T-helper 2 cell treated with Interferon-gamma antibody and Interleukin-4, amounts not matched to agents 100 ng/mL and 5 ng/mL, for 36 hours (primary cell): Measurements from ENCODE around the gene TBL3. TPM values are rescaled to one million over a fixed set of nuclear protein-coding genes. Genes with fewer than 3 reads are reported as not detected.

Experiments
- intact Hi-C: fragments of 100-400 bp; cut with micrococcal nuclease; formaldehyde crosslinking; loops from one replicate; pipeline ENCODE4 v1.15.1; 2023
- total RNA-seq: library from RNA; stranded (reverse); gene quantifications from 2 replicates; pipeline ENCODE4 v1.2.3, GENCODE V29; 2022

Gene TBL3
- total RNA-seq, 1 donor from 2014 or later = 36.7 TPM

DNA sequence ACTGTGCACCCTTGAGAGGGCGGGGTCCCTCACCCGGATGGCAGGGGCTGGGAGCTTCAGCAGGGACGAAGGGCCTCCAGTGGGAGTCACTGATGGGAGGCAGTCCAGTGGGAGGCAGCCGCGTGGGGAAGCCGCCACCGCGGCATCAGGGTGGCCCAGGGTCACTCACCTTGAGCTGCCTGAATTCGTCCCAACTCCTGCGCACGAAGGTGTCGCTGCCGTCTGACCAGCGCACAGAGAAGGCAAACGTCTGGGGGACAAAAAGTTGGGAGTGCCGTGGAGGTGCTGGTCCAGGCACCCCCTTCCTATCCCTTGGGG lies 8.9 kb downstream of the TBL3 start:
- intact Hi-C loops = no loop called here

DNA sequence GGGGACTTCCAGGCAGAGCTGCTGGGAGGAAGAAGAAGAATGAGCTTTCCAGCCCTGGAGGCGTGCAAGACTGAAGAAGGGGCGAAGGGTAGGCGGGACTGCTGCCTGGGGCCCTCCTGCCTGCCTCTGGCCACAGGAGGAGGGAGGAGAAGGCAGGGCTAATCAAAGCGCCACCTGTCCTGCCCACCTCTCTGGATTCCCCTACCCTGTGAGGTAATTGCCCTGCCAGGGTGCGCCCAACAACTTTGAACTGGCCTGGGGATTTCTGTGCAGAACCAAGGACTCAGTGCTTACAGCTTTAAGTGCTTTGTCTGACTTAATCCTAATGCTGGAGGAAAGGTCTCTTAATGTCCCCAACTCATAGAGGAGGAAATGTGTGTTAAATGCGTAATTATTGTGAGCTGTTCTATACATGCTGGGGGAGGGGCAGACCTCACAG lies 9.6 kb downstream of the TBL3 start, which contains the start of gene NOXO1:
NOXO1 (minus strand) TSS at position 72 of the 439 bp plus-strand sequence. CDS start 290 bp downstream, outside the sequence.
- intact Hi-C loops = no loop called here

DNA sequence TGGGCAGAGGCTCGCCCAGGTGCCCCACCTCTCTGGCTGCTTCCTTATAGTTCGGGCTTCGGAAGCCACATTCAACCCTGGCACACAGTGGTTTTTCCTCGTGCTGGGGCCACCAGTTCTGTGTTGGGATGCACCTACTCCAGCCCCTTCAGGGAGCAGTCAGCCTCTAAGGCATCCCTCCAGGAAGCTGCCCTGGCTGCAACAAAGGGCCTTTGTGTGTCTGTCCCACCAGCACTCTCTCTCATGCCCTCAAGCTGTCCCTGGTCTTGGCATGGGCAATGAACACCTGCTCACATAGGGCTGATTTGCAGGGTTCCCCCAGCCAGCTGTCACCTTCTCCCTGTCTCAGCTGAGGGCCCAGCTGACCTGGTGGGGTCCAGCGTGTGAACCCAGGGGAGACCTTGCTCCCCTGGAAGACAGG lies 10.2 kb downstream of the TBL3 start:
- intact Hi-C loops = no loop called here

DNA sequence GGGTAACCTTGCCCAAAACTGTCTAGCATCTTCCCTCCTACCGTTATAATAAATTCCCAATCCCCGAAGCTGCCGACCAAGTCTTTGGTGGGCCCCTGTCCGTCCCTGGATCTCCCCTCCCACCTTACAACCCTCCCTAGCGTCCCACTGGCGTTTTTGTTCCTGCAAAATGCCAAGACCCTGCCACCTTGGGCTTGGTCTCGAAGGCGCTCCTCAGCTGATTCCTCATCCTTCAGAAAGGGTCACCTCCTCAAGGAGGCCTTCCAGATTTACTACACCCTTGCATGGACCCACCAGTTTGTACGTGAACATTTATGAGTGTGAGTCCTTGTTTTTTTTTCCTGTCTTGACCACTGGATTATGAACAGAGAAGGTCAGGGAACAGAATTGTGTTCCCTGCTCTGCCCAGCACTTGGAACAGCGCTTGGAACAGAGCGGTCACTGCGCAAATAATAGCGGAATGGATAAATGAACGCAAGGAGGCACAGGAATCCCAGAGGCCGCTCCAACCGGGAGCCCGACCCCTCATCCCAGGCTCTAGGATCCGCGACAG lies 11.2 kb downstream of the TBL3 start:
- intact Hi-C loops = loop anchor here (1.0 kb wide), 1 partner anchor 8 kb away; no protein-coding TSS in a partner anchor

DNA sequence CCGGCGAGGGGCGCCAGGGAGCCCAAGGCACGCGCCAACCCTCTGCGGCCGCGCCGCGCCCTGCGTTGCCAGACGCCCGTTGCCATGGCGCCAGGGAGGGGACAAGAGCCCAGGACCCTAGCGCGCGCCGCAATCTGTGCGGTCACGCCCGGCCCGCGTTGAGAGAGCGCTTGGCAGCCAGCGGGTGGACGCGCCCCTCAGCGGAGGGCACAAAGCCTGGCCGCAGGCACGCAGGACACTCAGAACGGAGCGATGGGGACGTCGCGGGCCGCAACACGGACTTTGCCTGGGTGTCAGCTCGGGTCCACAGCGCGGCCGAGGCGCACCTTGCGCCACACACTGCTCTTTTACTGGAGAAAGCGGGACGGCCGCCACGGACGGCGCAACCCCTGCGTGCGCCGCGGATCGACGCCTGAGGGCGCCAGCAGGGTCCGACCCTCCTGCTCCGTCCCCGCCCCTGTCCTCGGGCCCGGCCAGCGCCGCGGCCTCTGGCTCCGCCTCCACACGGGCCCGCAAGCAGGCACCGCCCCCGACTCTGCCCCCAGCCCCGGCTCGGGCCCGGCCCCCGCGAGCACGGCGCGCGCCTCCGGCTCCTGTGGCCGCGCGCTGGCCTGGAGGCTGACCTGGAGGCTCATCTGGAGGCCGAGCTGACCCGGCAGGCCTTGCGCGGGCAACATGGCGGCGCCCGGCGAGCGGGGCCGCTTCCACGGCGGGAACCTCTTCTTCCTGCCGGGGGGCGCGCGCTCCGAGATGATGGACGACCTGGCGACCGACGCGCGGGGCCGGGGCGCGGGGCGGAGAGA lies 11.9 kb downstream of the TBL3 start, which contains the start of gene GFER:
GFER (plus strand) TSS at position 650 of the 803 bp plus-strand sequence; CDS start at position 676, 26 bp downstream.
- intact Hi-C loops = loop anchor here (1.0 kb wide), 2 partner anchors 8 to 11 kb away; partner anchors contain the start of gene TBL3

DNA sequence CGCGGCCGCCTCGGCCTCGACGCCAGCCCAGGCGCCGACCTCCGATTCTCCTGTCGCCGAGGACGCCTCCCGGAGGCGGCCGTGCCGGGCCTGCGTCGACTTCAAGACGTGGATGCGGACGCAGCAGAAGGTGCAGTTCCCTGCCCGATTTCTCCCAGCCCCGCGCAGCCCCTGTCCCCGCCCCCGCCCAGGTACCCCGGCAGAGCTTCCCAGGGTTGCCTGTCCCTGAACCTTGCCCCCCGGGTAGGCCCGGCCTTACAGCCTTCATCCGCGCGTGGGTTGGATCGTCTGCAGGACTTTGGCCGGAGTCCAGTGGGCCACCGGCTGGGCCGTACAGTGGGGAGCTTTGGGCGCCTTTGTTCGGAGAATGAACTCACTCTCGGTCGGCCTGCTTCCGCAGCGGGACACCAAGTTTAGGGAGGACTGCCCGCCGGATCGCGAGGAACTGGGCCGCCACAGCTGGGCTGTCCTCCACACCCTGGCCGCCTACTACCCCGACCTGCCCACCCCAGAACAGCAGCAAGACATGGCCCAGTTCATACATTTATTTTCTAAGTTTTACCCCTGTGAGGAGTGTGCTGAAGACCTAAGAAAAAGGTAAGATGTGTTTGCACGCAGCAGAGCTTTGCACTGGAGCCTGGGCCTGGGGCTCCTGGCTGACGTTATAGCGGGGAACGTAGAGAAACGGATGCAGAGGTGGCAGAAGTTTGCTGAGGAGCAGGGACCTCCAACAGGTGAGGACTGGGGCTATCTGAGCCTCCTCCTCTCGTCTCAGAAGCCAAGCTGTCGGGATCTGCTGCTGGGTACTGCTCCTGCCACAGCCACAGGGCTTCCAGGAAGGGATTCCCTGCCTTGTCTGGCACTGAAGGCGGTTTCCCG lies 12.7 kb downstream of the TBL3 start:
- intact Hi-C loops = loop anchor here (1.0 kb wide), 1 partner anchor 12 kb away; the partner anchor contains the start of gene TBL3

DNA sequence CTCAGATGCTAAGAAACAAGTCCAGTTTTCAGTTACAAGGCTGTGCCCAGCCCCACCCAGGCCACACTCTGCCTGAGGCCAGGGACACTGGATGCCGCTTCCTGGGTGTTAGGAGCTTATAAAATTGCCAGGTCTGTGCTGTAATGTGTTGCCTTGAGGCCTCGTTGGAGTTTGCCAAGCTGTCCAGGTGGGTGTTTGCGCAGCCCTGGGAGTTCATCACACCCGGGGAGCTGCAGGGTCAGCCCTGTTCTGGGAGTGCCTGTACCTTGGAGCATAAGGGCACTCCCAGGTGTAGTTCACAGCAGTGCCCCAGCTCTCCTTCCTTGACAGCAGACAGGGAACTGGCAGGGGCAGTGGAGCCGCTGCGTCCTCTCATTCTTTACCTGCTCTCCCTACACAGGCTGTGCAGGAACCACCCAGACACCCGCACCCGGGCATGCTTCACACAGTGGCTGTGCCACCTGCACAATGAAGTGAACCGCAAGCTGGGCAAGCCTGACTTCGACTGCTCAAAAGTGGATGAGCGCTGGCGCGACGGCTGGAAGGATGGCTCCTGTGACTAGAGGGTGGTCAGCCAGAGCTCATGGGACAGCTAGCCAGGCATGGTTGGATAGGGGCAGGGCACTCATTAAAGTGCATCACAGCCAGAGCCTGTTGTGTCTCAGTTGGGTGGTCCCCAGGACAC lies 13.8 kb downstream of the TBL3 start:
- intact Hi-C loops = no loop called here

DNA sequence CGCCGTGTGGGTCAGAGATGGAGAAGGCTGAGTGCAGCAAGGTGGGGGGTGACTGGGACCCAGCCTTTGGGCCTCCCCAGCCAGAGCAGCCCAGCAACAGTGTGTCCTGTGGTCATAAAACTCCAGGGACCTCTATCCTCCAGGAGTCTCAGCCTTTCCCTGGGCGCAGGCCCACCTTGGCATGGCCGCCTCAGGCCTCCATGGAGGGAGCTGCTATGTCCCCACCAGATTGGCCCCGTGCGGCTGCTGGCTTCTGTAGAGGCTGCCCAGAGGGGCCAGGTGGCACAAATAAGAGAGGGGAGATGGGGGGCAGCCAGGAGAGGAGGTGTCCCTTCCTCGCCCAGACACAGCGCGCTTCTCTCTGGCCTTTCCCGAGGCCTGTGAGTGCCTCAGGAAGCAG lies 15.3 kb downstream of the TBL3 start:
- intact Hi-C loops = no loop called here

DNA sequence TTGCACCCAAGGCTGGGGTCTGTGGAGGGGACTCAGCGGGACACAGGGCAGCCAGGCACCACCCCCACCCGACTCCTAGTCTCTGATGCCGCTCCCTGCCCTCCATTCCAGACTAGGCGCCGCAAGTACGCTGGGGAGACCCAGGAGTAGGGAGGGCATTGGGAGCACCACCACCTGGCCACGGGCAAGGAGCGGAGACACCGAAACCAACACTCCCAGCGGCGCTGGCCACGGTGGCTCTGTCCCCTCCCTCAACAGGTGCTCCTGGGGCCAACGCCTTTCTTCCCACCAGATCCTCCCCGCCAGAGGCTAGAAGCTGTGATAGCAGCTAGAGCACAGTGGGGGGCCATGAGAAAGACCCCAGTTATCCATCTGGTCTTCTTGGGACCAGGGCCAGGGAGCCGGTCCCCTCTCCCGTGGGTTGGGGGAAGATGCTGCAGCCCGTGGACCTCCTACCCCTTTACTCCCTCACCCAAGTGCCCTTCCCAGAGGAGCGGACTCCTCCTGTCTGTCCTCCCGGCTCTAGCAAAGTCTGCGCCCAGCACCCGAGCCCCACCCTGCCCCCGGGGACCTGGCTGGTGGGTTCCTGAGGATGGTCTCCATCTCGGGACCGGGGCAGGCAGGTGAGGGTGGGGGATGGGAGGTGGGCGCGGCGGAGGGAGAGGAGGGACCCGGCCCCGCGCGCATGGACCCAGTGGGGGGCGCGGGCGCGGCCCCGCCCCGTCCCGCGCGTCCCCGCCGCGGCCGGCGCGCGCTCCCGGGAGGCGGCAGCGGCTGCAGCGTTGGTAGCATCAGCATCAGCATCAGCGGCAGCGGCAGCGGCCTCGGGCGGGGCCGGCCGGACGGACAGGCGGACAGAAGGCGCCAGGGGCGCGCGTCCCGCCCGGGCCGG lies 17.6 kb downstream of the TBL3 start, which contains the start of gene SYNGR3:
SYNGR3 (plus strand) TSS at position 762 of the 892 bp plus-strand sequence. CDS start 133 bp downstream, outside the sequence.
- intact Hi-C loops = loop anchor here (2.0 to 5.0 kb wide), 2 partner anchors 25 to 763 kb away; partner anchors contain the start of genes RPS2 and SRRM2

DNA sequence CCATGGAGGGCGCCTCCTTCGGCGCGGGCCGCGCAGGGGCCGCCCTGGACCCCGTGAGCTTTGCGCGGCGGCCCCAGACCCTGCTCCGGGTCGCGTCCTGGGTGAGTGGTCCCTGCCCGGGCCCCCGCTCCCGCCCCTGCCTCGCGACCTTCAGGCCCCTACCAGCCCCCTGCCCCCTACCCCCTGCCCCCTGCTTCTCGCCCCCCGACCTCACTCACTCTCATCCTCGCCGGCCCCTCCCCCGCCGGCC lies 18.2 kb downstream of the TBL3 start:
- intact Hi-C loops = loop anchor here (2.0 to 5.0 kb wide), 2 partner anchors 25 to 762 kb away; partner anchors contain the start of genes RPS2 and SRRM2

DNA sequence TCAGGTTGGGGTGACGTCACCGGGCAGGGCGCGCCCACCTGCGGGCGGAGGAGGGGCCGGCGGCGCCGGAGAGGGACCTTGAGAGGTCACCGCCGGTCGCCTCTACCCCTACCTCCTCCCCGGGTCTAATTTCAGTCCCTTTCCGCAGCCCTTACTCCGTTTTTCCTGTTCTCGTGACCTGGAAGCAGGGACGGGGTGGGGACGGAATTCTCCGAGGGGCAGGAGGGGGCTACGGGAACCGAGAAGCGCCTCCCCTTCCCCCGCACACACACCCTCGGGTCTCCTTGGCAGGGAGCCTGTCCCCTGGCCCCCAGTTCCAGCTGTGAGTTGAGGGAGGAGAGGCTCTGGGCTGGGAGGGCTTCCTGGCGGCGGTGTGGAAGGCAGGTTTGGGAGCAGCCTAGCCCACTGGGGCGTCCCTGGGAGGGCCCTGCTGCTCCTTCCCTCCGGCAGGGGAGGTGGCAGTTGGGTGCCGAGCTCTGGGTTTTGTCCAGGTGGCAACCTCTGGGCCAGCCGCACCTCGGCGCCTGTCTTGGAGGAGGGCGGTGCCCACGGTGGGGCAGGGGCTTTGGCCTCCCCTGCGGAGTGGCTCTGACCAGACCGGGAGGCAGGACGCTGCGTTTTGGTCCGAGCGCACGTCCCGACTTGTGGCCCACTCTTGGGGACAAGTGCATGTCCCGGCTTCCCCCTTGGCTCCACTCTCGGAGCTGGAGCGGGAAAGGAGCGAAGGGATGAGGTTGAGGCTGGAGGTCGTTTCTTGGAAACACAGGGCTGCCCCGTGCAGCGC lies 18.7 kb downstream of the TBL3 start:
- intact Hi-C loops = loop anchor here (1.0 to 5.0 kb wide), 3 partner anchors 7 to 762 kb away; partner anchors contain the start of genes RPS2 and SRRM2

DNA sequence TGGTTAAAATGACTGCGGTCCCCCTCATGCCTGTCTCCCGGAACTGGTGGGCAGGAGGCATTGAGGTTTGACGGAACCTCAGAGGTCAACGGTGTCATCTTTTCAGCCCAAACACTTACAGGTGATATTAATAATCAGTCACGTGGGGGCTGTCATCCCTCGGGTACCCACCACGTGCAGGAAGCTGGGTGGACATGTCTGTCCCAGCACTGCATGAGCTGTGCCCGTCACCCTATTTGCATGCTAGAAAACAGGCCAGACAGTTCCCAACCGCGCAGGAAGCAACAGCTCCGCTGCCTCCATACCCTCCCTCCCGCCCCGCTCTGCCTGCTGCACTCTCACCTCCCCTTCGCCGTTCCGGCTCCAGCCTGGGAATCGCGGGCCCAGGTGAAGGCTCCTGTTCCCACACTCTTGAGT lies 19.3 kb downstream of the TBL3 start:
- intact Hi-C loops = loop anchor here (1.0 to 5.0 kb wide), 3 partner anchors 8 to 761 kb away; partner anchors contain the start of genes RPS2 and SRRM2

DNA sequence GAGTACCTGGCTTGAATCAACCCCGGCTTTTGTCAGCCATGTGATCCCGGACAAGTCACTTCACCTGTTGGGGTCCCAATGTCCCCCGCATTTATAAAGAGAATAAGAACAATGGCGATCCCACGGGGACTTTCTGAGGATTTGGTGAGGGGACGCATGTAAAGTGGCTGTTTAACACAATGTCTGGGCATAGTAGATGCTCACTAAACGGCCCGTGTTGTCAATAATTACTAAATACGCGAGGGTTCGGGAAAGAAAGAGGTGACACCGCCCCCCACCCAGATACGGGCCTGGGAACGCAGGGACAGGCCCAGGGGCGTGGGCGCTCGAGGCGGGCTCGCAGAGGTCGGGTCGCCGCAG lies 19.7 kb downstream of the TBL3 start:
- intact Hi-C loops = loop anchor here (1.0 to 5.0 kb wide), 3 partner anchors 8 to 761 kb away; partner anchors contain the start of genes RPS2 and SRRM2

DNA sequence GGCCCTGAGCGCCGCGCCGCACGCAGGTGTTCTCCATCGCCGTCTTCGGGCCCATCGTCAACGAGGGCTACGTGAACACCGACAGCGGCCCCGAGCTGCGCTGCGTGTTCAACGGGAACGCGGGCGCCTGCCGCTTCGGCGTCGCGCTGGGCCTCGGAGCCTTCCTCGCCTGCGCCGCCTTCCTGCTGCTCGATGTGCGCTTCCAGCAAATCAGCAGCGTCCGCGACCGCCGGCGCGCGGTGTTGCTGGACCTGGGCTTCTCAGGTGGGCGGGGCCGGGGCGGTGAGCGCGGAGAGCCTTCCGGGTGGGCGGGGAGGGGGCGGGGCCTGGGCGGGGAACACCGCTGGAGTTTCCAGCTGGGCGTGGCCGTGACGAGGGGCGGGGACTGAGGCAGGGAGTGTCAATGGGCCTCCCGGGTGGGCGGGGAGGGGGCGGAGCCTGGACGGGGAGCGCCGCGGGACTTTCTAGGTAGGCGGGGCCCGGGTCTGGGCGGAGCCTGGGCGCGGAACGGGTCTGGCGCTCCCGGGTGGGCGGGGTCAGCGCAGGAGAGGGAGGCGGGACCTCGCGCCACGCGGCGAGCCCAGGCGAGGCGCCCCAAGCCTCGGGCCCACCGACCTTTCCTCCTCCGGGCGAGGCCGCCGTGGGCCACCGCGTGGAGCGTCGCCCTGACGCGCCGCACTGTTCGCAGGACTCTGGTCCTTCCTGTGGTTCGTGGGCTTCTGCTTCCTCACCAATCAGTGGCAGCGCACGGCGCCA lies 20.3 kb downstream of the TBL3 start:
- intact Hi-C loops = loop anchor here (1.0 to 5.0 kb wide), 3 partner anchors 9 to 760 kb away; partner anchors contain the start of genes RPS2 and SRRM2

DNA sequence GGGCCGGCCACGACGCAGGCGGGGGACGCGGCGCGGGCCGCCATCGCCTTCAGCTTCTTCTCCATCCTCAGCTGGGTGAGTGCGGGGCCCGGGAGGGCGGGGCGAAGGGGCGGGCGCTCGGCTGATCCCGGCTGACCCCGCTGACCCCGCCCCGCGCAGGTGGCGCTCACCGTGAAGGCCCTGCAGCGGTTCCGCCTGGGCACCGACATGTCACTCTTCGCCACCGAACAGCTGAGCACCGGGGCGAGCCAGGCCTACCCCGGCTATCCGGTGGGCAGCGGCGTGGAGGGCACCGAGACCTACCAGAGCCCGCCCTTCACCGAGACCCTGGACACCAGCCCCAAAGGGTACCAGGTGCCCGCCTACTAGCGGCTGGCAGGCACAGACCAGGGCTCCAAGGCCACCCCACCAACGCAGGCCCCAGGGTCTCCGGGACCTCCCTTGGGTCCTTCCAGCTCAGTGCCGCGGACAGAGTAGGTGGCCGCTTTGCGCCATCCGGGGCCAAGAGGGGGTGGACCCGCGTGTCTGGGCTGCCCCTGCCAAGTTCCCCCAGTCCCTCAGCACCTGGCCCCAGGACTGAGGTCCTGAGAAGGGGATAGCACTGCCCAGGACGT lies 21.0 kb downstream of the TBL3 start:
- intact Hi-C loops = loop anchor here (5.0 kb wide), 1 partner anchor 759 kb away; the partner anchor contains the start of gene SRRM2

DNA sequence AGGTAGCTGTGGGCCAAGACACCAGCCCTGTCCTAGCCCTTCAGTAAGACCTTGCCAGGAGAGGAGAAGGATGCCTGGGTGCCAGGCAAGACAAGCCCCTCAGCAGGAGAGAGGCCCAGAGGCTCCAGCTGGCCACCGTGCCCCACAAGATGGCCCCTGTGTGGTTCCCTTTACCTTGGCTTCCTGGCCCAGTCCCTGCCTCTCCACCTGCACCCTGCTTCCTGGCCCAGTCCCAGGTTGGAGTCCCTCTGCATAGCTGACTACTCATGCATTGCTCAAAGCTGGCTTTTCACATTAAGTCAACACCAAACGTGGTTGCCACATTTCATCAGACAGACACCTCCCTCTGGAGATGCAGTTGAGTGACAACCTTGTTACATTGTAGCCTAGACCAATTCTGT lies 21.9 kb downstream of the TBL3 start:
- intact Hi-C loops = loop anchor here (5.0 kb wide), 1 partner anchor 759 kb away; the partner anchor contains the start of gene SRRM2
